Activated naive CD4-positive, alpha-beta T cell treated with anti-CD3 and anti-CD28 coated beads, Interleukin-2, amount 50 U/mL, for 72 hours (primary cell): Measurements from ENCODE around the gene ST7. TPM values are rescaled to one million over a fixed set of nuclear protein-coding genes. Genes with fewer than 3 reads are reported as not detected.
A peak's percentile ranks its signal among the peaks of the same experiment; 100 is the strongest.
"Not testable (repeated sequence)": the region's sequence is repeated elsewhere in the genome, so short reads cannot be mapped to it uniquely, and the experiment has no call there.

Experiments
- ATAC-seq, 2 donors: fragments of 150-1000 bp; cut with Tn5 transposase; 2 replicates each; pipeline ENCODE4 v1.10.0; 2021; ENCODE audit warnings: mild to moderate bottlenecking in 2 of 2, moderate library complexity in 2 of 2
- DNase-seq, 2 donors: peaks; one replicate each; pipeline ENCODE4 v3.0.0; 2021 to 2022; ENCODE audit warnings: low spot score in 2 of 2
- H3K27ac Mint-ChIP-seq, 2 donors: one replicate each; pipeline ENCODE4 v1.8.0; 2022; ENCODE audit warnings: mild to moderate bottlenecking in 2 of 2, mixed read lengths in 2 of 2
- H3K36me3 Mint-ChIP-seq, 2 donors: one replicate each; pipeline ENCODE4 v1.8.0; 2022; ENCODE audit warnings: mixed read lengths in 2 of 2
- H3K9me3 Mint-ChIP-seq, 2 donors: one replicate each; pipeline ENCODE4 v1.8.0; 2022; ENCODE audit warnings: mixed read lengths in 2 of 2
- total RNA-seq, 2 donors: library from RNA; stranded (reverse); gene quantifications; one replicate each; pipeline ENCODE4 v1.2.3, GENCODE V29; 2022

The ST7 gene
- total RNA-seq, 2 donors from 2014 or later = 4.0 to 5.8 TPM

DNA sequence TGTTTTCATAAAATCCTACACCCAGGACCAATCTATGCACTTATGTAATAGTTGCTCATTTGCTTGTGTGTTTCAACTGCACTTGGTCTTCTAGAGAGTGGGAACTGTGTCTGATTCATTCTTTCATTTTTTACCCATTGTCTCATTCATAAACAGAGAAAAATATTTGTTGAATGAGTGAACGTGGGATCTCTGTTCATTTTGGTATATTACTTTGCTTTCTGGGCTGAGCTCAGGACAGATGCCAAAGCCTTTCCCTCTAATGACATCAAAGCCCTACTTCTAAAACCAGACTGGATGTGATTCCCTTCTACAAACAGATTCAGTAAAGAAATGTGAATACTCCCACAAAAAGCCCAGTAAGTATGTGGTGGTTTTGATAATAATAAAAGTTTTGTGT is 145.2 kb downstream of the ST7 start:
- no peak overlapping the region for H3K27ac Mint-ChIP-seq

GRCh38 chr7:117101026-117101425 is 147.7 kb downstream of the ST7 start:
- ATAC-seq (no peak), DNase-seq (no peak)
- H3K9me3 Mint-ChIP-seq = no peaks in the 10 kb centered on the region
- no peak overlapping the region for H3K27ac Mint-ChIP-seq
- no peaks in the 10 kb centered on the region for H3K36me3 Mint-ChIP-seq

More for the DNA sequence above, 145.2 kb downstream of the ST7 start:
- Mint-ChIP-seq H3K9me3 (no peaks in the 10 kb centered on the region), H3K36me3 (no peaks in the 10 kb centered on the region)
- DNase-seq (no peak), ATAC-seq (peak in 1 of 2 donors; percentile 67)

DNA sequence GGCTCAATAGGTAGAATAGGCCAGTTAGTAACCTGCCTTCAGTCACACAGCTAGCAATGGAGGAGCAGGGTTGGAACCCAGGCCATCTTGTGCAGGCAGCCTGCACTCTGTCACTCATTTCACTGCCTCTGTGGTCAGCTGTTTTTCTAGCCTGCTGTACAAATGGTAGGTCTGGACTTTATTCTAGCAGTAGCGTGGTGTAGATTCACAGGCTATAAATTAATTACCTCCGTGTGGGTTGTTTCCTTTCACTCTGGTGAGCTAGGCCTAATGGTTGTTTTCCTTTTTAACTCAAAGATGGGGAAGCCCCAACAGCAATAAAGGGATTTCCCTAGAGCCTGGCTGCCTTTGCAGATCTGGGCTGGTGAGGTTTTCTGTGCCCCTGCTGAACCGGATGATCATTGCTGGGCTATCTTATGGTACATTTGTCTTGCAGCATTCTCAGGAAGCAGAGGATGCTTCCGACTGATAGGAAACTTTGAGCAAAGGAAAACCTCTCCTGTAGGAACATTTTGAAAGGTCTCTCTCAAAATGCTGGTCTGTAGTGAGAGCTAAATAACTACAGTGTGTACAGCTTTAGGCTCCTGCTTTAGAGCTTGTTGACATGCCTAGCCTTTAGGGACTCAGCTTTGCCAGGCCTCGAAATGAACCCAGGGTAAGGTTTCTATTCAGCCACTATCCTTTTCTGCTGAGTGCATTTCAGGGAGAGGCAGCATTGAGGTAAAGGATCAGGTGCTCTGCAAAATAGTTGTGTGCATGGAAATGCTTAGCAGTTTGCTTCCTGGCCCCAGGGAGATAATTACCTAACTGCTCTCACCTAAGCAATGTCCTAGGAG is 157.4 kb downstream of the ST7 start:
- DNase-seq = peak in 1 of 2 donors; percentile 38
- Mint-ChIP-seq H3K27ac (peak overlapping the region in 1 of 2 donors; percentile 81), H3K9me3 (peaks cover 3 to 5% of the 10 kb centered on the region in 2 donors), H3K36me3 (peaks cover 6 to 7% of the 10 kb centered on the region in 2 donors)
- peak; percentile 97 for ATAC-seq

- DNase-seq (no peak), ATAC-seq (no peak)
- Mint-ChIP-seq H3K9me3 (peaks cover 3 to 5% of the 10 kb centered on the region in 2 donors), H3K27ac (no peak overlapping the region), H3K36me3 (peaks cover 6 to 7% of the 10 kb centered on the region in 2 donors)
These were observed 158.2 kb downstream of the ST7 start for GRCh38 chr7:117111535-117111934.

DNA sequence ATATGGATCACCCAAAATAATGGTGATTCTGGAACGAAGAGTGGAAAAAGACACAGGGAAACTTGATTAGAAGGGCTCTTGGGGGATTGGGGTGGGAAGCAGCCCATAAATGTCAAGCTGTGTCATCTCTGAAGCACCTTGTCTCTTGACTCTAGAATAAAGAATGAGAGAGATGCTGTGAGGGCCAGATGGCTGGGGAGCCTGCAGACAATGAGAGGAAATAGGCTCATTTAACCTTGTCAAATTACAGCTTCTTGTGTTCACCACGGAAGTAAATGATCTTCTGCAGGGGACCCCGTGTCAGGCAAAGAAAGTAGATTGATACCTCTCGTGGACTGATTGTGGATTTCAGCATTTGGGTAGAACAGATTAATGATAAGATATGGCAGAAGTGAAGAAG is 159.3 kb downstream of the ST7 start:
- Mint-ChIP-seq H3K36me3 (peaks cover 6 to 7% of the 10 kb centered on the region in 2 donors), H3K27ac (no peak overlapping the region), H3K9me3 (peaks cover 3 to 5% of the 10 kb centered on the region in 2 donors)
- ATAC-seq = no peak
- no peak for DNase-seq

DNA sequence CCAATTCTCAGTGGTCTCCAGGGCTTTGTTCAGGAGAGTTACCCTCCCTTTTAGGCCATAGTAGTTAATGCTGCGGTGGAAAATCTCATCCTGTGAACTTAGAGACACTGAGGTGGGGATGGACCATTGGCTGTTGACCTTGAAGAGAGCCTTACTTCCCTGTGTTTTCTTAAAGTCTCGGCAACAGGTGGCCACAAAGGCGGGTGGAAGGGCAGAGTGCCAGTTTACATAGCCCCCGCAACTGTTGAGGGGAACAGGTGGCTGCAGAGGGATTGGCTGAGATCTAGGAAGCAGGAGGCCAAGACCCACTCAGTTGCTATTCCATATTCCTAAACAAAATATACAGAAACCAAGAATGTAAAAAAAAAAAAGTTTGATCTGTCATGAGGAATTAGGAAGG is 160.6 kb downstream of the ST7 start:
- DNase-seq (no peak), ATAC-seq (no peak)
- H3K9me3 Mint-ChIP-seq = peaks cover 0 to 5% of the 10 kb centered on the region in 2 donors
- H3K27ac Mint-ChIP-seq = no peak overlapping the region
- H3K36me3 Mint-ChIP-seq = peaks cover 0 to 5% of the 10 kb centered on the region in 2 donors

DNA sequence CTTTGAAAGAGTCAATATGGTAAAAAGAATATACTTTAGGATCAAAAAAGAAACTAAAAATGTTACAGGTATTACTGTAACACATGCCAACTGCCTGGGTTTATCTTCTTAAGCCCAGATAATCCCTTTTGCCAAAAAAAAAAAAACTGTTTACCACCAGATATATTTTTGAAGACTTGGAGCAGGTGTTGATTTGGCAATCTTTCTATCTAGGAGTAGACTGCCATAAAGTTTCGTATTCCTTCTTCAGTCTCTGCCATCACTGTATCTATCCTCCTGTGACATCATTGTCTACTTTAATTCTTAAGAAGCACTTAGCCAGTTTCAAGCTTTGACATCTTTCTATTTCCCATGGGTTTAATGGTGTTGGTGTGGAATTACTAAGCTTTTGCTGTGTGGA is 161.0 kb downstream of the ST7 start:
- ATAC-seq (no peak), DNase-seq (no peak)
- Mint-ChIP-seq H3K27ac (no peak overlapping the region), H3K9me3 (peaks cover 0 to under 1% of the 10 kb centered on the region in 2 donors), H3K36me3 (peaks cover 0 to 1% of the 10 kb centered on the region in 2 donors)

- Mint-ChIP-seq H3K36me3 (no peaks in the 10 kb centered on the region), H3K27ac (no peak overlapping the region), H3K9me3 (no peaks in the 10 kb centered on the region)
- no peak for ATAC-seq
- no peak for DNase-seq
These were observed 162.9 kb downstream of the ST7 start for GRCh38 chr7:117116211-117116610.

GRCh38 chr7:117117172-117117571 is 163.9 kb downstream of the ST7 start:
- DNase-seq (no peak), ATAC-seq (no peak)
- Mint-ChIP-seq H3K27ac (no peak overlapping the region), H3K36me3 (no peaks in the 10 kb centered on the region), H3K9me3 (no peaks in the 10 kb centered on the region)

DNA sequence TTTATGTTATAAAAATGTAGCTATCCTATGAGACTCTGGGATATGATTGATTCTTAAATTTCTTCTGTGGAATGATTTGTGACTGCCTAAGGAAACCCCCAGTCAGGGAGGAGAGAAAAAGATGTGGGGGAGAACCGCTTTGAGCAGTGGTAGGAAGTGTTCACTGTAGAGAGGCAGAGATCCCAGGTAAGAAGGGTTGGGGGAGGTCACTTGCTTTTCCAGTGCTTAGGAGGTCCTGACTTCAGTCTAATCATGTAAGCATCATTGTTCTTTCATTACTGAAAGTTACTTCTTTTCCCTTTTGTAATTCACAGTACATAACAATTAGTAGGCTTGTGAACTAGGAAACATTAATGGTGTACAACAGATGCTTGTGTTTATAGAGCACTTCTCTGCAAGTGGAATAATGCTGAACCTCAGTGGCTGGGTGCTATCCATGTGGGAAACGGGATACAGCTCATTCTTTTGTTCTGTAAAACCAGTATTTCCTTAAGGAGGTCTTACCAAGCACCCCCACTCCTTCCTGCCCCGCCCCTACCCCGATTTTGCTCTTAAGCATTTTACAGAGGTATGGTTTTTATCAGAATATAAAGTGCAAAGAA is 165.4 kb downstream of the ST7 start:
- DNase-seq = no peak
- Mint-ChIP-seq H3K9me3 (no peaks in the 10 kb centered on the region), H3K36me3 (no peaks in the 10 kb centered on the region), H3K27ac (no peak overlapping the region)
- no peak for ATAC-seq

- Mint-ChIP-seq H3K36me3 (no peaks in the 10 kb centered on the region), H3K27ac (no peak overlapping the region), H3K9me3 (no peaks in the 10 kb centered on the region)
- ATAC-seq (no peak), DNase-seq (peak in 1 of 2 donors; percentile 83)
These were observed 166.1 kb downstream of the ST7 start for GRCh38 chr7:117119192-117119924.

DNA sequence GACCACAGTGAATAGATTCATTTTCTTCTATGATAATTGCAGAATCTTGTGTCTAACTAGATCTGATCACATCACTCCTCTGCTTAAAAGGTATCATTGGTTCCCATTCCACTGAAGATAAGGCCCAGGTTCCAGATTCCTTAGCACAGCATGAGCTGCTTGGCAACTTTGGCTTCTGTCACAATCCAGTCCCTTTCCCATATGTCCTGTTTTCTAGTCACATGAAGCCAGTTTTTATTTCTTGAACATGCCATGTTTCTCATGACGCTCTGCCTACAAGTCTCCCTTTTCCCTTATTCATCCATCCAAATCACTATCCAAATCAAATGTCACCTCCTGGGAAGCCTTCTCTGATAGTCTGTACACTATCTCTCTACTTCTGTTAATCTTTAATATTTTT is 167.0 kb downstream of the ST7 start:
- not testable (repeated sequence) for H3K9me3 Mint-ChIP-seq

GRCh38 chr7:117122036-117122435 is 168.7 kb downstream of the ST7 start:
- H3K9me3 Mint-ChIP-seq, DNase-seq, ATAC-seq, H3K27ac Mint-ChIP-seq, H3K36me3 Mint-ChIP-seq: not testable (repeated sequence)

More for the DNA sequence above, 167.0 kb downstream of the ST7 start:
- H3K36me3 Mint-ChIP-seq, H3K27ac Mint-ChIP-seq, DNase-seq, ATAC-seq: not testable (repeated sequence)

DNA sequence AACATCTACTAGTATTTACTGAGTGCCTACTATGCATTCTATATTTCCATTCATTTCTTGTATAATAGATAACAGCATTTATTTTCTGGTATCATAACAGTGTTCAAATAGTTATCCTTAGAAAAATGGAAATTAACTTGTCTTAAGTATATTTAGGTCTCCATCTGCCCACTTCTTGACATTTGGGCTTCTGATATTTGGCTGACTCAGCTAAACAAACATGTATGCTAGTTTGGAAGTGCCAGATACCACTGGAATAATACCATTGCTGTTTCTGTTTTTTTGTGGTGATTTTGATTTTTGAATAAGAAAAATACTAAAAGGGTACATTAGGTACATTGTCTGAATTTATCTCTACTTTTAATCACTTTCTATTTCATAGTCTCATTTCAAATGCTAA is 169.2 kb downstream of the ST7 start:
- H3K9me3 Mint-ChIP-seq = no peaks in the 10 kb centered on the region
- DNase-seq (no peak), ATAC-seq (no peak)
- H3K27ac Mint-ChIP-seq = no peak overlapping the region
- no peaks in the 10 kb centered on the region for H3K36me3 Mint-ChIP-seq

DNA sequence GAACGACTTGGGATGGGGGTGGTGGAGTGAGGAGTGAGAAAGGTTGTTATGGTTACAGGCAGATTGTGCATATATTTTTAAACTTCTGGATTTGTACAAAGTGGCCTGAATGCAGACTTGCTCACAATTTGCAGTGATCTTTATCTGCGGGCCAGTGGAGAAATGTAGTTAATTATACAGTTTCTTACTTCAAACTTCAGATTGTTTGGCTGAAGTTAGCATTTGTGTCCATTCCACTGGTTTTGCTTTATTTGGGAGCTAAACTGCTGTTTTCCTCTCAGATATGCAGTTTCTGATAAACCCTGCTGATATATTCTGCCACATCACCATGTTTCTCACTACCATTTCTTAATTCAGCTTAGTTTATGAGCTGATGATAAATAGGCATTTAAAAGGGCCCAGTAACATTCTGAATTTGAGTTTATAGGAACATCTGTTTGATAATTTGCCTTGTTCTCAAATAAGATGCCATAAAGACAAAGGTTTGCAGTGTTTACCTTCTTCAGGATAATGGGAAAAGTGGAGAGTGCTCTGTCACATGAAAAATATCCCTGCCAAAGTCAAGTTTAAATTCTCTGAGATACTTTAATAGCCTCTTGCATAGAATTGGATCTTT is 170.1 kb downstream of the ST7 start:
- no peak for ATAC-seq
- no peak for DNase-seq
- Mint-ChIP-seq H3K36me3 (no peaks in the 10 kb centered on the region), H3K27ac (no peak overlapping the region), H3K9me3 (no peaks in the 10 kb centered on the region)

DNA sequence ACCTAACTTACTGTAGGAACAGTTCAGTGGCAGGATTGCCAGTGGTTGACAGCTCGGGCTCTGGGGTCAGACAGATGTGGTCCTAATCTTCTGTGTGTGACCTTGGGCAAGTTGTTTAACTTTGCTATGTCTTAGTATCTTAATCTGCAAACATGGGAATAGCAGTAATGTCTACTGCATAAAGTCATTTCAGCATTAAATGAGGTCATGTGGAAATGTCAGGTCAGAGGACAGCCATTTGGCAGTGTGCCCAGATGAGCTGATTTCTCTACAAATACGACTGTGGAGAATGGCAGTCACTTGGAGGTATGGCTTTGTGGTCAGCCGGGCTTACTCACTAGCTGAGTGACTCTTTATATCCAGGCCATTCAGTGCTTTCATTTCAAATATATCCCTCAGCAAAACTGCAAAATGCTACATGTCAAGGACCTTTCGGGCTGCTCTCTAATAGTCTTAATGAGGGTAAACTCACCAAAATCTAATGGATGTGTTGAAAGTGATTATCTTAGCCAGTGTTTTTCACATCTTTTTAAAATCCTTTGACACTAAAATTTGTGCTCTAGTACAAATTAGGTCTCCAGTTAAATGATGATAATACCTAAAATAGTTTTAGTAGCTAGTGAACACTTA is 171.4 kb downstream of the ST7 start:
- no peaks in the 10 kb centered on the region for H3K36me3 Mint-ChIP-seq
- DNase-seq (peak; percentile 69), ATAC-seq (peak; percentile 98)
- no peak overlapping the region for H3K27ac Mint-ChIP-seq
- no peaks in the 10 kb centered on the region for H3K9me3 Mint-ChIP-seq
